GM18498 (cell line): Measurements from ENCODE around the gene CCL16.

Experiments
- ATAC-seq: cut with Tn5 transposase; IDR thresholded peaks from one replicate; pipeline ENCODE4 v1.9.1; 2021; ENCODE audit warnings: mild to moderate bottlenecking, moderate library complexity; ENCODE audit not compliant: unreplicated experiment

The CCL16 gene

DNA sequence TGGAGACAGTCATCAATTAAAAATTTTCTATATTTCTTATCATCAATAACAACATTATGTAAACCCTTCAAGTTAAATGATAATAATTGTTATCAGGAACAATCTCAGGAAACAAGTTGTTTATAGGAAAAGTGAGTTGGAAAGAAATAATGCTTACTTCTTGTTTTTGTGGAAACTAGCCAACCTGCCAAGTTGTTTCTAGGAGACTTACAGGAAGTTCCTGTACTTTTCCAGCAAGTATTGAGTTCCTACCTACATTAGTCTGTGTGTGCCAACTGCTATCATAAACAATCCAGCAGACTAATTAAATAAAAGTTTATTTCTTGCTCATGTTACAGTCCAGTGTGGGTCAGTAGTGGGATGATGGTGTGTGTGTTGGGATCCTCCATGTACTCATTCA is 6.9 kb upstream of the CCL16 start:
- ATAC-seq, result no peak

DNA sequence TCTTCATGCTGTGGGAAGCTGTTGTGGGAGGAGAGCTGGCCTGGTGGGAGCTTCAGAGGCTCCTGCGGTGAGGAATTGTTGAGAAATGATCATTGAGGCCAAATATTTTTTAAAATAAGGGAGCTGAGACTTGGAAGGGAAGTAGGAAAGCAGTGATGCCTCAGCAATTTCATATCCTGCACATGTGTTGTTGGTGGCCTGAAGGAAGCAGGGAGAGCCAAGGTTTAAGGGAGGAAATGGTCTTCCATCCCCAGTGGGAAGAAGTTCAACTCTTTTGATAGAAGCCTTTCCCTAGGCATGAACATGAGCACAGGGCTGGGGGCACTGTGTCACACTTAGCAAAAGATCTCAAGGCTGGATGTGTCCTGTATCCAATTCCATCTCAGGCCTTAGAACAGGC is 5.3 kb upstream of the CCL16 start, which contains the start of gene CCL14:
Gene CCL14, minus strand, starts transcription at position 87 of the 400 bp plus-strand sequence. Its CDS starts 80 bp downstream, at position 7.
- ATAC-seq, result no peak

DNA sequence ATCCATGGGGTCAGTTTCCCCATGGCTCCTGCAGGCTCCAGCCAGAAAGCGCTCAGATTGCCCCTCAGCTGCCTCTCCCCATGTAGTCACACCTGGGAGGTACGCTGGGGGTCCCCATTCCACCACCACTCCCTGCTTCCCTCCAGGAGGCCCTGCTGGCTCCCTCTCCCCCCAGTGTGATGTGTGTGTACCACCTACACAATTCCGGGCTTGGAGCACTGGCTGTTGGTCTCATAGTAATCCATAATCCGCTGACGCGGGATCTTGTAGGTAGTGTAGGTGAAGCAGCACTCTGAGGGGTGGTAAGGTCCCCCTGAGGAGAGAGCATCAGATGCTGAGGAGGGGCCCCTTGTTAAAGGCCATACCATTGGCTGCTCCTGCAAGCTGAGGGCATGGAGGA is 2.8 kb upstream of the CCL16 start:
- ATAC-seq, result no peak

DNA sequence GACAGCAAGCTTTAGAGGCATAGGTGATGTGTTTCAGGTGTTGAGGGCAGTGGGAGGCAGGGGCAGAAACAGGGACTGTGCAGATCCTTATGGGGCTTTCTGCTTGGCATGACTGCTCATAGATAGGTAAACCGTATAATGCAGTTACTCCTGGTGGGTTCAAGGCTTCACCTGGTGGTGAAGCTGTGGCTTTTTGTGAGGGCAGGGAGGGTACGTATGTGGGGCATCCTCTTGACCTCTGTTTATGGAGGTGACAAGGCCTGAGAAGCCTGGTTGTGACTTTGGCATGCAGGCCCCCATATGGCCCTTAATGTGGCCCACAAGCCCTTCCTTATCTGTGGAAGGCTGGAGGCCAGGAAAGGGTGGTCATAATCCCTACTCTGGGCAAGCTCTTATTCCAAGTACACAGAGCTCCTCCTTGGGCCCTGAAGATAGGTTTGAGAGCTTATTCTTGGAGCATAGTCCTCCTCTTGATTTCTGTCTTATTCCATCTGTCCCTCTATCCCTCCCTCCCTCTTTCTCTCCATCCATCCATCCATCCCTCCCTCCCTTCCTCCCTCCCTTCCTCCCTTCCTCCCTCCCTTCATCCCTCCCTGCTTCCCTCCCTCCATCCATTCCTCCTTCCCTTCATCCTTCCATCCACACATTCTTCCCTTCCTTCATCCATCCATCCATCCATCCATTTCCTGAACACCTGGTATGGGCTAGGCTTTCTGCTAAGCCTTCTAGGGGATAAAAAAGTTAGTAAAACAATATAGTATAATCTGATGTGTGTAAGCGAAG is 1.3 kb upstream of the CCL16 start:
- ATAC-seq, result no peak

GRCh38 chr17:35981908-35982330 is 622 bp upstream of the CCL16 start:
- no peak for ATAC-seq

DNA sequence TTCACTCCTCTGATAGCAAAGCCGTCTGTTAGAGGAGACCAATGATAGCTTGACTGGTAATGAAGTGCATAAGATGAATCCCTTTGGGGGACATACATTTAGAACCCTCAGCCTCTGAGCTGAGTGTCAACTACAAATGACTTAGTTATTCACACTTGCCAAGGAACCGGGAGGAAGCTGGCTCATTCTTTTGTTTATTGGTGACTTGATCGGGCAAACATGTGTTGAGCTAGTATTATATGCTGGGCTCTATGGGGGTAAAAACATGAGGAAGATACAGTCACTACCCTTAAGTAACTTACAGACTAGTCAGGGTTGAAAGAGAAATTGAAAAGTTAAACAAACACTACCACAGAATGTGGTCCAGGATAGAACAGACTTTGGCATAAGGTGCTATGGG is 3.0 kb downstream of the CCL16 start:
- no peak for ATAC-seq

- no peak for ATAC-seq
Observed at GRCh38 chr17:35977509-35977908, 3.8 kb downstream of the CCL16 start.

GRCh38 chr17:35973333-35974260 is 7.7 kb downstream of the CCL16 start:
- no peak for ATAC-seq

DNA sequence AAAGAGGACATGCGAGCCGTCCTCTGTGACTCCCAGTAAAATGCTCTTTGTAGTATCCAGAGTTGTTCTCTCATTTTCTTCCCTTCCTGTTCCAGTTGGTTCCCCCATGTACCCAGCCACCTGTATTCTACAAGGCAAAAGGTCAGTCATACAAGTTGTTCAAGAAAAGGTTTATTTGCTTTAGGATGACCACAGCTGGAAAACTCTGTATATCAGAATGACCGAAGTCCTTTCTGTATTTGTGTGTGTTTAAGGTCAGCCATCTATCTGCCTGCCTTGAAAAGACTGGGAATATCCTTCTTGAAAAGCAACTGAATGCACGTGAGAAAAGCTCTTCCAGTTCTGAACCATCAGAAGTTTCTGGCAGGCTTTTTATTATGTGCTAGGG is 8.4 kb downstream of the CCL16 start:
- no peak for ATAC-seq

- ATAC-seq, result no peak
Observed at GRCh38 chr17:35972535-35972934, 8.8 kb downstream of the CCL16 start.

DNA sequence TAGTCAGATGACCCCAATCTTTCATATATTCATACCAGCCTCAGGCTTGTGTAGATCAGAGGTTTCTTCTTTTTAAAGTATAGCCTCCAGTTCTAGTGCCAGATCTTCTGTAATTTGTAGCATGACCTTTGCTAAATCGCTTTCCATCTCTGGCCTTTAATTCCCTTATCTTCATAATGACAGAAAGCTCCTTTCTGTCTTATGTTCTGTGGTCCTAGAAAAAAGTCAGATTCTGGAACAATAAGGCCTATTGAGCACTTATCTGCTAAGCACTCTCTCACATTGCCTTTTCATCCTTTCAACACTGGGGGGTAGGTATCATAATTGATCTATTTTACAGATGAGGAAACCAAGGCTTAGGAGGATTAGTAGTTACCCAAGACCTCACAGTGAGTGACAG is 9.2 kb downstream of the CCL16 start:
- ATAC-seq, result no peak

DNA sequence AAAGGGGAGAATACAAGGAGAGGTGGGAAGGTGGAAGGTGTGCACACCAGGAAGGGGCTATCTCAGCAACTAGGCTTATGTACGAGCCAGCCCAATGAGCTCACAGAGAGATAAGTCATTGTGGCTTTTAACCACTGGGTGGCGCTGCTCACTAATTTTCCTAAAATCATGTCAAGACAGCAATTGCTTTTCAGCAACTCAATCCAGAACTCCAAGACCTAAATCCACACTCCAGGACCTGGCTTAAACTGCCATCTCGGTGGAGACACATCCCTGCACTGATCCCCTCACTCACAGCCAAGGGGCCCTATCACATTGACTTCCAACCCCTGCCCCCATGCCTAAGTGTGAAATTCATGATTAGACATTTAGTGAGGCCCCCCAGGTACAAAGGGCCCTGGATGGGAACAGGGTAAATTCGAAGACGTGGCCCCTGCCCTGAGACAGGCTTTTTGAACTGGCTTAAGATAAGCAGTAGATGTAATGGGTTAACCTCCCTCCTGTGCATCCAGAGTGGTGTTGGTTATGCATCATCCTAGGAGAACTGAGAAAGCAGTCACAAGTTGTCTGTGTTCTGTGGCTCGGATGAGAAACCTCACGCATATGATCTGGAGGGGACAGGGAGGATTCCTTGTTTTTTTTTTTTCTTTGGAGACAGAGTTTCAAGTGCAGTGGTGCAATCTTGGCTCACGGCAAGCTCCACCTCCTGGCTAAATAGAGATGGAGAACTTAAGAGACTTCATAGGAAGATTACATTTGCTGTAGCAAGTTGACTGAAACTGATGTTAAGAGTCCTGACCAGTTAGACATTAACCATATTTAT is 11.5 kb downstream of the CCL16 start:
- ATAC-seq, result no peak

- no peak for ATAC-seq
Observed at GRCh38 chr17:35968520-35969054, 12.7 kb downstream of the CCL16 start.

DNA sequence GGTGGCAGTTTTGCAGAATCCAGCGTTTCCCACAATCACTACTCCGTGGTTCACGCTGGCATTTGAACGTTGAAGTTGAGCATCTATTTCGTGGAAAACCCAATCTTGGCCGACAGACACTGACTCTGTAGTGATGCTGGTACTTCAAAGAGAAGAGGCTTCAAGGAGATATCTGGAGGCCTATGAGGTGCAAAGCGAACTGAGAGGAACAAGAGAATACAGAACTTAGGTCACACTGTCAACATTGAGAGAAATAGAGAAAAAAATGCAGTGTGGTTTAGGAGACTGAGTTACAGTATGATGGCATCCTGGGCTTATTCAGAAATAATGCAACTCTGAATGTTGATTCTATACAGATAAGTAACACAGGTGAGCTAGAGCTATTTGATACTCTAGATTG is 16.0 kb downstream of the CCL16 start:
- ATAC-seq, result no peak

- ATAC-seq, result no peak
Observed at GRCh38 chr17:35963663-35964062, 17.6 kb downstream of the CCL16 start.

- ATAC-seq, result no peak
Observed at GRCh38 chr17:35953720-35954119, 27.6 kb downstream of the CCL16 start.

DNA sequence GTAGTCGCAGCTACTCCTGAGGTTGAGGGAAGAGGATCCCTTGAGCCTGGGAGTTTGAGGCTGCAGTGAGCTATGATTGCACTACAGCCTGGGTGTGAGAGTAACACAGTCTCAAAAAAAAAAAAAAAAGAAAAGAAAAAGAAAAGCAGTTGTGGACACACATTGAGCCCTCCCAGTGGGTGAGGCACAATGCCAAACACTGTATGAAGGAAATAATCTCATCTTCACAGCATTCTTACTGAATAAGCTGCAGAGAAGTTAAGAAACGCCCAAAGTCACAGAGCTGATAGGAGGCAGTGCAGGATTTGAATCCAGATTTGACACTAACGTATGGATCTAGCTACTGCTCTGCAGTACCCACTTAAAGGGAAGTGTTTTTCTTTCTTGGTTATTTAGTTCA is 31.9 kb downstream of the CCL16 start:
- no peak for ATAC-seq

GRCh38 chr17:35948092-35948491 is 33.2 kb downstream of the CCL16 start:
- no peak for ATAC-seq

DNA sequence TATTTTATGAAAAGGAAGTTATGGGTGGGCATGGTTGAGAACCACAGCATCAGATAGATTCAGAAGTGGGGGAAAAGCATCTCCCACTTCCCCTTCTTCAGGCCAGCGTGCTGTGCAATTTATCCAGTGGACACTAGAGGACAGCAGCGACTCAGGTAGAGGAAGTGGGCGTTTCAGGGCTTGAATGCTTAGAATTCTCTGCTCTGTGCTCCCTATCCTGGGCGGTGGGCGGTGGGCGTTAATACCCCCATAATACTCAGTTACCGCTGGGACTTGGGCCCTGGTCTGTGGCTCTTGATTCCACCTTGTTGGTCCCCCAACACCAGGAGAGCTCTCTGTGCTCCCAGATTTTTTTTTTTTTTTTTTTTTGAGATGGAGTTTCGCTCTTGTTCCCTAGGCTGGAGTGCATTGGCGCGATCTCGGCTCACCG is 34.1 kb downstream of the CCL16 start:
- peak; percentile 46 for ATAC-seq

GRCh38 chr17:35944151-35944550 is 37.1 kb downstream of the CCL16 start:
- no peak for ATAC-seq

GRCh38 chr17:35943537-35943936 is 37.8 kb downstream of the CCL16 start, which contains the start of gene LYZL6:
TSS of gene LYZL6 (minus strand) at chr17:35943713. CDS start at chr17:35939356, 4,357 bp downstream.
- no peak for ATAC-seq
